ENCODE data around the gene CDKN2A. TPM values are rescaled to one million over a fixed set of nuclear protein-coding genes. Genes with fewer than 3 reads are reported as not detected.

CDKN2A gene
- total RNA-seq, 1 experiment from 2014 or later: 273 TPM

DNA sequence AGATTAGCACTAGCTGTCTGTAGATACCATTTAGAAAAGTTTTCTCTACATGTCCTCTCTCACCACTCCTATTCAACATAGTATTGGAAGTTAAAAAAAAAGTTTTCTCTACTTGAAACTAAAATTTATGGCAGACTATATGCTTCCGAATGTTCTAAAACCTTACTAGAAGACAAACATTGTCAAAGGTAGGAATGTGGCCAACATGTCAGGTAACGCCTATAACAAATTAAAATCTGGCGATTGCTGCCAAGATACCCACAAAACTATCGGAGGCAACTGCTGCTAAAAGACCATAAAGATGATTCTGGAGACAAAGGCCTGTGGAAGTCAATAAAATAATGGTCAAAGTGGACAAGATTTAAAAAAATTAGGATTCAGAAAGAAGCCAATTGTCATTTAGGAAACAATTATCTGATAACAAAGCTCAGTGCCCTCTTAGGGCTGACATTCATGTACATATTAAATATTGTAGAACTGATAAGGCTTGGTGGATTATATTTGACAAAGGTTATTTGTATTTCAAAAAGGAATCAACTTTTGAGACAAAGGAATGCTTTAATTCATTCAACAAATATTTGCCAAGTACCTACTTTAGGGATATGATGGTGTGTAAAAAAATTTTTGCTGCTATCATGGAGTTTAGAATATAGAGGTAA, 52.7 kb downstream of the CDKN2A start:
- Histone ChIP-seq H3K79me2 (ENCODE audit: low read length) (no peaks in the 10 kb centered on the region), H3F3A (ENCODE audit: low read length, unreplicated experiment) (no peaks in the 10 kb centered on the region), H3K36me3 (ENCODE audit: low read depth, low read length) (no peaks in the 10 kb centered on the region), H2AFZ (ENCODE audit: low read length) (no peak overlapping the region), H3K4me2 (ENCODE audit: low read length) (no peak overlapping the region), H3K4me3 (ENCODE audit: low read length) (no peak overlapping the region), H3K4me1 (ENCODE audit: insufficient read depth, low read length) (no peaks in the 10 kb centered on the region), H4K20me1 (ENCODE audit: low read length) (no peaks in the 10 kb centered on the region), H3K27me3 (ENCODE audit: low read length) (no peaks in the 10 kb centered on the region), H3K9ac (ENCODE audit: low read length) (no peak overlapping the region), H3K9me2 (replicated peaks; ENCODE audit: low read length) (no peaks in the 10 kb centered on the region), H3K9me3 (ENCODE audit: low read length) (no peaks in the 10 kb centered on the region), H3K27ac (ENCODE audit: low read length) (no peak overlapping the region)
- CTCF ChIA-PET: no interaction called here
- intact Hi-C loops (cut with micrococcal nuclease): no loop called here
- BruUV-seq (replicated peaks): no TSS peak
- TF ChIP-seq EZH2phosphoT487 (IDR thresholded peaks at IDR 0.05; ENCODE audit: borderline replicate concordance, low read length) (no peak), EZH2 (IDR thresholded peaks at IDR 0.05; ENCODE audit: low read length, unreplicated experiment) (no peak)
- TF ChIP-seq, protein P1, sequence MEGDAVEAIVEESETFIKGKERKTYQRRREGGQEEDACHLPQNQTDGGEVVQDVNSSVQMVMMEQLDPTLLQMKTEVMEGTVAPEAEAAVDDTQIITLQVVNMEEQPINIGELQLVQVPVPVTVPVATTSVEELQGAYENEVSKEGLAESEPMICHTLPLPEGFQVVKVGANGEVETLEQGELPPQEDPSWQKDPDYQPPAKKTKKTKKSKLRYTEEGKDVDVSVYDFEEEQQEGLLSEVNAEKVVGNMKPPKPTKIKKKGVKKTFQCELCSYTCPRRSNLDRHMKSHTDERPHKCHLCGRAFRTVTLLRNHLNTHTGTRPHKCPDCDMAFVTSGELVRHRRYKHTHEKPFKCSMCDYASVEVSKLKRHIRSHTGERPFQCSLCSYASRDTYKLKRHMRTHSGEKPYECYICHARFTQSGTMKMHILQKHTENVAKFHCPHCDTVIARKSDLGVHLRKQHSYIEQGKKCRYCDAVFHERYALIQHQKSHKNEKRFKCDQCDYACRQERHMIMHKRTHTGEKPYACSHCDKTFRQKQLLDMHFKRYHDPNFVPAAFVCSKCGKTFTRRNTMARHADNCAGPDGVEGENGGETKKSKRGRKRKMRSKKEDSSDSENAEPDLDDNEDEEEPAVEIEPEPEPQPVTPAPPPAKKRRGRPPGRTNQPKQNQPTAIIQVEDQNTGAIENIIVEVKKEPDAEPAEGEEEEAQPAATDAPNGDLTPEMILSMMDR (conservative IDR thresholded peaks at IDR 0.05; ENCODE audit: low read depth, low read length): no peak
- POLR2A ChIA-PET (ENCODE audit: unreplicated experiment): no interaction called here
- DNase-seq (no peak), ATAC-seq (no peak)

DNA sequence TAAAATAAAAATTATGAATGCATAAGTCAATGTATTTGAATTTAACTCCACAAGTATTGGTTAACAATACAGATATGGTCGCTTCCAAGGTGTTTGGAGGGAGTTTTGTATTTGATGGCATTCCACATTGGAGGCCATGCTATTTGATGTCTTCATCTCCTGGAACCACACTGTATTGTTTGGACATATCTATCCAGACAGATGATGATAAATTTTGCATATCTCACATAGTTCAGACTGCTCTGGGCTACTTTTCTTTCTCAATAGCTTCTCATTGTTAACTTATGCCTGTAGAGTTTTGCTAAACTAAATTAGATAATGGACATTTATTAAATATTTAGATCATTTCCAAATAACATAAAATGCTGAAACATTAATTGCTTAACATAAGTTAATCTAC, 58.0 kb downstream of the CDKN2A start:
- intact Hi-C loops (cut with micrococcal nuclease): no loop called here
- POLR2A ChIA-PET (ENCODE audit: unreplicated experiment): no interaction called here

DNA sequence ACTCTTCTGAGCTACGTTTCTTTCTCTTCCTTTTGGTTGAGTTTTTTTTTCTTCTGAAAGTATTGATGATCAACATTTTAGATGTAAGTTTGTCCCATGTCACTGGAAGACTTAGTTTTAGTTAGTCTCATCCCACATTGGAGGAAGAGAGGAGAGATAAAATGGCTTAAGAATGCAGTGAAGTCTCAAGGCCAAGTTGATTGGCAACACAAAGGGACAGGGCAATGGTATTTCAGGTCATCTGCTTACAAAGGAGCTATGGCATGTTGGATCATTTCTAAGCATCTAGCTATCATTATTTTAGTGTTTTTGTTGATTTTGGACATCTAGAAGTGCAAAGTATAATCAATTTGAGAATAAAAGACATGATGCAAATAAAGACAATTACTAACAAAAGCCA, 58.6 kb downstream of the CDKN2A start:
- no peaks in the 10 kb centered on the region for H3K27me3 ChIP-seq (ENCODE audit: low read length)
- ChIA-PET CTCF (no interaction called here), POLR2A (ENCODE audit: unreplicated experiment) (no interaction called here)
- ATAC-seq (no peak), DNase-seq (no peak)
- H3K27ac ChIP-seq (ENCODE audit: low read length): no peak overlapping the region
- intact Hi-C loops (cut with micrococcal nuclease): no loop called here
- BruUV-seq (replicated peaks): no TSS peak
- no peaks in the 10 kb centered on the region for H3K9me3 ChIP-seq (ENCODE audit: low read length)
- no peaks in the 10 kb centered on the region for H3K36me3 ChIP-seq (ENCODE audit: low read depth, low read length)
- H3K4me1 ChIP-seq (ENCODE audit: insufficient read depth, low read length): no peaks in the 10 kb centered on the region
- no peak overlapping the region for H2AFZ ChIP-seq (ENCODE audit: low read length)
- H4K20me1 ChIP-seq (ENCODE audit: low read length): no peaks in the 10 kb centered on the region
- no peaks in the 10 kb centered on the region for H3K79me2 ChIP-seq (ENCODE audit: low read length)
- TF ChIP-seq EZH2 (IDR thresholded peaks at IDR 0.05; ENCODE audit: low read length, unreplicated experiment) (no peak), EZH2phosphoT487 (IDR thresholded peaks at IDR 0.05; ENCODE audit: borderline replicate concordance, low read length) (no peak)
- TF ChIP-seq, protein P1 (conservative IDR thresholded peaks at IDR 0.05; ENCODE audit: low read depth, low read length): no peak
- H3K4me3 ChIP-seq (ENCODE audit: low read length): no peak overlapping the region
- H3K4me2 ChIP-seq (ENCODE audit: low read length): no peak overlapping the region
- no peaks in the 10 kb centered on the region for H3K9me2 ChIP-seq (replicated peaks; ENCODE audit: low read length)
- no peak overlapping the region for H3K9ac ChIP-seq (ENCODE audit: low read length)
- no peaks in the 10 kb centered on the region for H3F3A ChIP-seq (ENCODE audit: low read length, unreplicated experiment)

More for the DNA sequence above, 58.0 kb downstream of the CDKN2A start:
- H3K4me1 ChIP-seq (ENCODE audit: insufficient read depth, low read length): no peaks in the 10 kb centered on the region
- H3K9me3 ChIP-seq (ENCODE audit: low read length): no peaks in the 10 kb centered on the region
- no peaks in the 10 kb centered on the region for H3F3A ChIP-seq (ENCODE audit: low read length, unreplicated experiment)
- H3K27me3 ChIP-seq (ENCODE audit: low read length): no peaks in the 10 kb centered on the region
- TF ChIP-seq, protein P1 (conservative IDR thresholded peaks at IDR 0.05; ENCODE audit: low read depth, low read length): no peak
- no peak for TF ChIP-seq EZH2 (IDR thresholded peaks at IDR 0.05; ENCODE audit: low read length, unreplicated experiment)
- no peak for TF ChIP-seq EZH2phosphoT487 (IDR thresholded peaks at IDR 0.05; ENCODE audit: borderline replicate concordance, low read length)
- no peak overlapping the region for H3K27ac ChIP-seq (ENCODE audit: low read length)
- no peak overlapping the region for H2AFZ ChIP-seq (ENCODE audit: low read length)
- no peak overlapping the region for H3K4me3 ChIP-seq (ENCODE audit: low read length)
- H3K79me2 ChIP-seq (ENCODE audit: low read length): no peaks in the 10 kb centered on the region
- H3K4me2 ChIP-seq (ENCODE audit: low read length): no peak overlapping the region
- CTCF ChIA-PET: no interaction called here
- no peak overlapping the region for H3K9ac ChIP-seq (ENCODE audit: low read length)
- no TSS peak for BruUV-seq (replicated peaks)
- ATAC-seq (no peak), DNase-seq (no peak)
- no peaks in the 10 kb centered on the region for H4K20me1 ChIP-seq (ENCODE audit: low read length)
- no peaks in the 10 kb centered on the region for H3K9me2 ChIP-seq (replicated peaks; ENCODE audit: low read length)
- H3K36me3 ChIP-seq (ENCODE audit: low read depth, low read length): no peaks in the 10 kb centered on the region
